Fibroblast of lung (primary cell): Measurements from ENCODE around the gene RCN1. TPM values are rescaled to one million over a fixed set of nuclear protein-coding genes. Genes with fewer than 3 reads are reported as not detected.

Experiments
- DNase-seq, 2 donors: peaks; one replicate each; pipeline versions ENCODE4 v3.0.0 to v3.0.0-alpha.2; 2010; ENCODE audit warnings: low read depth in 2 of 2
- H2AFZ ChIP-seq: 2 replicates; pipeline ENCODE4 v1.5.1; 2012; ENCODE audit warnings: low read length, control low read depth, inconsistent platforms
- H3K27ac ChIP-seq: 2 replicates; pipeline ENCODE4 v1.5.1; 2011; ENCODE audit warnings: low read length, control low read depth; ENCODE audit not compliant: insufficient read depth
- H3K27me3 ChIP-seq: 2 replicates; pipeline ENCODE4 v1.5.1; 2011; ENCODE audit warnings: mild to moderate bottlenecking, low read length; ENCODE audit not compliant: control insufficient read depth, insufficient read depth
- H3K36me3 ChIP-seq: 2 replicates; pipeline ENCODE4 v1.5.1; 2011; ENCODE audit warnings: low read length; ENCODE audit not compliant: control insufficient read depth, insufficient read depth
- H3K4me1 ChIP-seq: 2 replicates; pipeline ENCODE4 v1.5.1; 2011; ENCODE audit warnings: low read length; ENCODE audit not compliant: control insufficient read depth, insufficient read depth; ENCODE audit errors: extremely low read depth
- H3K4me2 ChIP-seq: 2 replicates; pipeline ENCODE4 v1.5.1; 2011; ENCODE audit warnings: low read length, control low read depth; ENCODE audit not compliant: insufficient read depth; ENCODE audit errors: extremely low read depth
- H3K4me3 ChIP-seq, 4 experiments: fragments of 200-600 bp in 1 of 4; sonication (generic) in 1 of 4; replicated peaks in 1 of 4; 2 replicates each; pipeline ENCODE4 v1.5.1; 2011 to 2016; ENCODE audit warnings: low read length in 4 of 4, low read depth in 3 of 4, mild to moderate bottlenecking in 3 of 4, control low read depth in 2 of 4, inconsistent platforms in 1 of 4, mixed read lengths in 1 of 4; ENCODE audit not compliant: insufficient read depth in 1 of 4; ENCODE audit errors: control extremely low read depth in 1 of 4
- H3K79me2 ChIP-seq: 2 replicates; pipeline ENCODE4 v1.5.1; 2012; ENCODE audit warnings: mild to moderate bottlenecking, low read length, inconsistent platforms; ENCODE audit not compliant: control insufficient read depth, insufficient read depth
- H3K9ac ChIP-seq: 2 replicates; pipeline ENCODE4 v1.5.1; 2011; ENCODE audit warnings: mild to moderate bottlenecking, low read length, control low read depth; ENCODE audit not compliant: insufficient read depth
- H3K9me3 ChIP-seq: 2 replicates; pipeline ENCODE4 v1.5.1; 2012; ENCODE audit warnings: low read depth, low read length; ENCODE audit not compliant: control insufficient read depth, insufficient read depth
- H4K20me1 ChIP-seq: 2 replicates; pipeline ENCODE4 v1.5.1; 2011; ENCODE audit warnings: low read length; ENCODE audit not compliant: control insufficient read depth, insufficient read depth; ENCODE audit errors: extremely low read depth
- CTCF ChIP-seq, 2 donors: IDR thresholded peaks in 1 of 2; conservative IDR thresholded peaks in 1 of 2; 1 replicate in 1 of 2; 2 replicates in 1 of 2; pipeline ENCODE4 v1.5.1; 2011 to 2012; ENCODE audit warnings: low read length in 2 of 2, control low read depth in 1 of 2, inconsistent platforms in 1 of 2, low read depth in 1 of 2, mild to moderate bottlenecking in 1 of 2
- EZH2 ChIP-seq: IDR thresholded peaks from 2 replicates; pipeline ENCODE4 v1.5.1; 2012; ENCODE audit warnings: low read length, control low read depth, mild to moderate bottlenecking; ENCODE audit errors: missing control alignments
- polyA plus RNA-seq, 2 donors: library from polyadenylated mRNA; depleted of rRNA in 1 of 2; stranded (reverse) in 1 of 2; unstranded in 1 of 2; fragments of >200 nt; gene quantifications; 2 replicates each; pipeline ENCODE4 v1.2.1, GENCODE V29; 2011 to 2012; ENCODE audit warnings: missing spikeins in 1 of 2
- total RNA-seq: library from RNA; depleted of rRNA; stranded (reverse); fragments of >200 nt; gene quantifications from 2 replicates; pipeline ENCODE4 v1.2.1, GENCODE V29; 2014

Gene RCN1
- total and polyA plus RNA-seq, 2 donors (not counting 1 experiment from before 2014, with no cell fraction given), result 371 to 436 TPM

GRCh38 chr11:32073644-32074026 is 17.2 kb upstream of the RCN1 start:
- Histone ChIP-seq H3K4me2 (no peak overlapping the region), H4K20me1 (no peaks in the 10 kb centered on the region), H3K9ac (no peak overlapping the region), H3K27ac (no peak overlapping the region), H3K4me3 (no peak overlapping the region), H2AFZ (no peak overlapping the region), H3K4me1 (no peaks in the 10 kb centered on the region), H3K36me3 (no peaks in the 10 kb centered on the region), H3K9me3 (no peaks in the 10 kb centered on the region), H3K27me3 (peaks cover 9% of the 10 kb centered on the region), H3K79me2 (no peaks in the 10 kb centered on the region)
- no peak for TF ChIP-seq CTCF (conservative IDR thresholded peaks at IDR 0.05 in 1 of 2, IDR thresholded peaks at IDR 0.05 in 1 of 2; ENCODE audit: low read depth in 1 of 2, low read length in 2 of 2)
- no peak for TF ChIP-seq EZH2
- DNase-seq, result no peak

- H3K27ac ChIP-seq, result no peak overlapping the region
- H3K79me2 ChIP-seq, result no peaks in the 10 kb centered on the region
- DNase-seq, result no peak
- H3K36me3 ChIP-seq, result no peaks in the 10 kb centered on the region
- no peak for TF ChIP-seq EZH2
- no peak for TF ChIP-seq CTCF (conservative IDR thresholded peaks at IDR 0.05 in 1 of 2, IDR thresholded peaks at IDR 0.05 in 1 of 2; ENCODE audit: low read depth in 1 of 2, low read length in 2 of 2)
- H3K4me1 ChIP-seq, result peaks cover 4% of the 10 kb centered on the region
- H3K4me2 ChIP-seq, result no peak overlapping the region
- no peaks in the 10 kb centered on the region for H3K9me3 ChIP-seq
- H3K27me3 ChIP-seq, result no peaks in the 10 kb centered on the region
- no peaks in the 10 kb centered on the region for H4K20me1 ChIP-seq
- H2AFZ ChIP-seq, result no peak overlapping the region
- H3K4me3 ChIP-seq, result no peak overlapping the region
- H3K9ac ChIP-seq, result no peak overlapping the region
Measured at GRCh38 chr11:32079553-32079952, 11.3 kb upstream of the RCN1 start.

- no peak overlapping the region for H3K4me3 ChIP-seq
- H3K79me2 ChIP-seq, result no peaks in the 10 kb centered on the region
- H3K27me3 ChIP-seq, result no peaks in the 10 kb centered on the region
- no peaks in the 10 kb centered on the region for H3K9me3 ChIP-seq
- H3K4me2 ChIP-seq, result no peak overlapping the region
- H2AFZ ChIP-seq, result no peak overlapping the region
- H3K27ac ChIP-seq, result no peak overlapping the region
- TF ChIP-seq EZH2 (no peak), CTCF (conservative IDR thresholded peaks at IDR 0.05 in 1 of 2, IDR thresholded peaks at IDR 0.05 in 1 of 2; ENCODE audit: low read depth in 1 of 2, low read length in 2 of 2) (no peak)
- H3K4me1 ChIP-seq, result peaks cover 4% of the 10 kb centered on the region
- H3K9ac ChIP-seq, result no peak overlapping the region
- H3K36me3 ChIP-seq, result no peaks in the 10 kb centered on the region
- no peak for DNase-seq
- no peaks in the 10 kb centered on the region for H4K20me1 ChIP-seq
Measured at GRCh38 chr11:32080361-32080980, 10.4 kb upstream of the RCN1 start.
